Mesothelial cell of epicardium (in vitro differentiated cells): ENCODE data around the gene TTC32. TPM values are rescaled to one million over a fixed set of nuclear protein-coding genes. Genes with fewer than 3 reads are reported as not detected.

Experiments
- DNase-seq, 2 experiments: peaks; one replicate each; pipeline ENCODE4 v3.0.0; 2021; ENCODE audit warnings: low spot score in 2 of 2; ENCODE audit not compliant: unreplicated experiment in 2 of 2
- H3K27ac Mint-ChIP-seq: 2 replicates; pipeline ENCODE4 v1.8.0; 2021; ENCODE audit warnings: mixed read lengths
- H3K27me3 Mint-ChIP-seq: 2 replicates; pipeline ENCODE4 v1.8.0; 2021; ENCODE audit warnings: low read depth, mixed read lengths
- H3K36me3 Mint-ChIP-seq: 2 replicates; pipeline ENCODE4 v1.8.0; 2021; ENCODE audit warnings: mixed read lengths
- H3K4me1 Mint-ChIP-seq: 2 replicates; pipeline ENCODE4 v1.8.0; 2021; ENCODE audit warnings: mixed read lengths
- H3K4me3 Mint-ChIP-seq: 2 replicates; pipeline ENCODE4 v1.8.0; 2021; ENCODE audit warnings: mild to moderate bottlenecking, moderate library complexity, mixed read lengths
- H3K9me3 Mint-ChIP-seq: 2 replicates; pipeline ENCODE4 v1.8.0; 2021; ENCODE audit warnings: mixed read lengths
- total RNA-seq: library from RNA; stranded (reverse); gene quantifications from 3 replicates; pipeline ENCODE4 v1.2.1, GENCODE V29; 2021
- TF ChIP-seq, protein P1 (sequence below): fragments of 200-600 bp; sonication (generic); IDR thresholded peaks from one replicate; pipeline ENCODE4 v1.5.0; 2021; ENCODE audit warnings: antibody characterized with exemption; ENCODE audit not compliant: unreplicated experiment

Gene TTC32
- total RNA-seq, 1 donor from 2014 or later = 16.8 TPM

- no peak for DNase-seq
- no peak overlapping the region for H3K27ac Mint-ChIP-seq
- H3K4me3 Mint-ChIP-seq = no peak overlapping the region
- no peaks in the 10 kb centered on the region for H3K4me1 Mint-ChIP-seq
- peaks cover 30% of the 10 kb centered on the region for H3K27me3 Mint-ChIP-seq
- H3K9me3 Mint-ChIP-seq = no peaks in the 10 kb centered on the region
- TF ChIP-seq, protein P1, sequence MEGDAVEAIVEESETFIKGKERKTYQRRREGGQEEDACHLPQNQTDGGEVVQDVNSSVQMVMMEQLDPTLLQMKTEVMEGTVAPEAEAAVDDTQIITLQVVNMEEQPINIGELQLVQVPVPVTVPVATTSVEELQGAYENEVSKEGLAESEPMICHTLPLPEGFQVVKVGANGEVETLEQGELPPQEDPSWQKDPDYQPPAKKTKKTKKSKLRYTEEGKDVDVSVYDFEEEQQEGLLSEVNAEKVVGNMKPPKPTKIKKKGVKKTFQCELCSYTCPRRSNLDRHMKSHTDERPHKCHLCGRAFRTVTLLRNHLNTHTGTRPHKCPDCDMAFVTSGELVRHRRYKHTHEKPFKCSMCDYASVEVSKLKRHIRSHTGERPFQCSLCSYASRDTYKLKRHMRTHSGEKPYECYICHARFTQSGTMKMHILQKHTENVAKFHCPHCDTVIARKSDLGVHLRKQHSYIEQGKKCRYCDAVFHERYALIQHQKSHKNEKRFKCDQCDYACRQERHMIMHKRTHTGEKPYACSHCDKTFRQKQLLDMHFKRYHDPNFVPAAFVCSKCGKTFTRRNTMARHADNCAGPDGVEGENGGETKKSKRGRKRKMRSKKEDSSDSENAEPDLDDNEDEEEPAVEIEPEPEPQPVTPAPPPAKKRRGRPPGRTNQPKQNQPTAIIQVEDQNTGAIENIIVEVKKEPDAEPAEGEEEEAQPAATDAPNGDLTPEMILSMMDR = no peak
- H3K36me3 Mint-ChIP-seq = no peaks in the 10 kb centered on the region
These were observed 53.6 kb downstream of the TTC32 start for GRCh38 chr2:19848029-19848750.

- TF ChIP-seq, protein P1 = no peak
- no peak overlapping the region for H3K4me3 Mint-ChIP-seq
- no peak for DNase-seq
These were observed 54.3 kb downstream of the TTC32 start for GRCh38 chr2:19847486-19847885.

More at GRCh38 chr2:19847486-19847885, 54.3 kb downstream of the TTC32 start:
- Mint-ChIP-seq H3K27me3 (peaks cover 34% of the 10 kb centered on the region), H3K27ac (no peak overlapping the region), H3K4me1 (no peaks in the 10 kb centered on the region), H3K9me3 (no peaks in the 10 kb centered on the region), H3K36me3 (no peaks in the 10 kb centered on the region)

Other genes with a start within 250 kb of the TTC32 start
- gene WDR35, start 88.1 kb upstream of the TTC32 start, total RNA-seq = 12.7 to 13.5 TPM (median 13.2 TPM) in 3 replicates
- 1.6 to 2.7 TPM (median 2.1 TPM) in 3 replicates for gene MATN3, start 110.7 kb upstream of the TTC32 start, total RNA-seq
- 211 to 217 TPM (median 216 TPM) in 3 replicates for gene LAPTM4A, start 149.6 kb upstream of the TTC32 start, total RNA-seq